H1 (cell line): ENCODE results near the gene ANXA5. TPM values are rescaled to one million over a fixed set of nuclear protein-coding genes. Genes with fewer than 3 reads are reported as not detected.

Experiments
- CTCF ChIA-PET: fragments of 300-600 bp; sonication (Branson Sonifier 250); formaldehyde crosslinking; loops from one replicate; lab custom pipeline; 2021; ENCODE audit not compliant: partially characterized antibody; lab: Charles Lee
- POLR2A ChIA-PET: fragments of 300-600 bp; sonication (Branson Sonifier 250); formaldehyde crosslinking; loops from one replicate; lab custom pipeline; 2021; ENCODE audit warnings: inconsistent platforms; ENCODE audit not compliant: partially characterized antibody; lab: Charles Lee
- DNase-seq, 2 experiments: peaks; one replicate each; pipeline versions ENCODE4 v3.0.0 to v3.0.0-alpha.2; 2010 to 2022; ENCODE audit warnings: low spot score in 2 of 2, low read depth in 1 of 2, mixed read lengths in 1 of 2
- FAIRE-seq: peaks from 2 replicates; lab custom pipeline; 2011; peaks lifted over from hg19 to GRCh38; lab: Jason Lieb, UNC
- H2AFZ ChIP-seq: 2 replicates; pipeline ENCODE4 v1.8.1; 2012; ENCODE audit warnings: low read length, inconsistent platforms
- H2AK5ac ChIP-seq: 2 replicates; pipeline ENCODE4 v1.6.1; 2013; ENCODE audit warnings: low read depth, low read length
- H2BK120ac ChIP-seq: replicated peaks from 2 replicates; pipeline ENCODE3; 2013; ENCODE audit warnings: low read depth, low read length, inconsistent platforms
- H2BK12ac ChIP-seq: 2 replicates; pipeline ENCODE4 v1.6.1; 2013; ENCODE audit warnings: low read depth, low read length
- H2BK15ac ChIP-seq: 2 replicates; pipeline ENCODE4 v1.6.1; 2013; ENCODE audit warnings: low read length
- H2BK20ac ChIP-seq: 2 replicates; pipeline ENCODE4 v1.6.1; 2013; ENCODE audit warnings: low read length
- H2BK5ac ChIP-seq: 2 replicates; pipeline ENCODE4 v1.6.1; 2013; ENCODE audit warnings: low read depth, low read length
- H3K14ac ChIP-seq: 2 replicates; pipeline ENCODE4 v1.6.1; 2013; ENCODE audit warnings: inconsistent platforms; ENCODE audit not compliant: insufficient read length
- H3K18ac ChIP-seq: 2 replicates; pipeline ENCODE4 v1.6.1; 2013; ENCODE audit warnings: low read length; ENCODE audit errors: extremely low read depth
- H3K23ac ChIP-seq: 2 replicates; pipeline ENCODE4 v1.6.1; 2013; ENCODE audit warnings: inconsistent platforms; ENCODE audit not compliant: insufficient read length
- H3K23me2 ChIP-seq: 2 replicates; pipeline ENCODE4 v1.6.1; 2013; ENCODE audit warnings: low read depth, low read length
- H3K27ac ChIP-seq: 2 replicates; pipeline ENCODE4 v1.6.1; 2011; ENCODE audit warnings: low read depth, low read length, inconsistent platforms
- H3K27me3 ChIP-seq, 4 experiments: replicated peaks in 1 of 4; 1 replicate in 1 of 4; 2 replicates in 3 of 4; pipeline versions ENCODE4 v1.6.1 to v1.8.1; 2011 to 2013; ENCODE audit warnings: low read length in 3 of 4, mild to moderate bottlenecking in 3 of 4, inconsistent platforms in 2 of 4, mixed read lengths in 2 of 4, moderate library complexity in 1 of 4; ENCODE audit not compliant: control insufficient read depth in 3 of 4, insufficient read depth in 3 of 4; ENCODE audit errors: extremely low read depth in 1 of 4
- H3K36me3 ChIP-seq, 4 experiments: 2 replicates each; pipeline versions ENCODE4 v1.6.1 to v1.8.1; 2011 to 2013; ENCODE audit warnings: mild to moderate bottlenecking in 4 of 4, low read length in 3 of 4, moderate library complexity in 2 of 4, control low read depth in 1 of 4, inconsistent platforms in 1 of 4; ENCODE audit not compliant: insufficient read depth in 4 of 4, control insufficient read depth in 2 of 4
- H3K4ac ChIP-seq: replicated peaks from 2 replicates; pipeline ENCODE3; 2013; ENCODE audit warnings: low read length, low read depth, mixed read lengths, inconsistent platforms; ENCODE audit not compliant: insufficient read length
- H3K4me1 ChIP-seq, 4 experiments: replicated peaks in 1 of 4; 1 replicate in 1 of 4; 2 replicates in 3 of 4; pipeline versions ENCODE4 v1.6.1 to v1.8.1; 2011 to 2013; ENCODE audit warnings: low read length in 3 of 4, inconsistent platforms in 2 of 4, mixed read lengths in 1 of 4; ENCODE audit not compliant: insufficient read depth in 4 of 4, control insufficient read depth in 3 of 4
- H3K4me2 ChIP-seq, 2 experiments: 2 replicates each; pipeline versions ENCODE4 v1.6.1 to v1.8.1; 2011 to 2013; ENCODE audit warnings: low read depth in 2 of 2, low read length in 2 of 2, control low read depth in 1 of 2, inconsistent platforms in 1 of 2, mild to moderate bottlenecking in 1 of 2; ENCODE audit not compliant: insufficient read depth in 1 of 2
- H3K4me3 ChIP-seq, 4 experiments: fragments of 200-600, 300-600 bp in 1 of 4; sonication (generic), shearing (Covaris generic), sonication (Bioruptor Twin) in 1 of 4; 2 replicates each; pipeline versions ENCODE4 v1.5.1 to v1.8.1; 2011 to 2016; ENCODE audit warnings: low read length in 4 of 4, low read depth in 3 of 4, control low read depth in 2 of 4, inconsistent platforms in 2 of 4, mild to moderate bottlenecking in 2 of 4, mixed read lengths in 1 of 4, moderate library complexity in 1 of 4; ENCODE audit not compliant: insufficient read depth in 2 of 4; ENCODE audit errors: extremely low read depth in 1 of 4
- H3K56ac ChIP-seq: replicated peaks from 2 replicates; pipeline ENCODE3; 2013; ENCODE audit warnings: low read depth, mild to moderate bottlenecking, mixed read lengths, low read length, inconsistent platforms; ENCODE audit not compliant: insufficient read length
- H3K79me1 ChIP-seq: 2 replicates; pipeline ENCODE4 v1.6.1; 2013; ENCODE audit warnings: low read depth, low read length, control low read depth
- H3K79me2 ChIP-seq, 2 experiments: 2 replicates each; pipeline versions ENCODE4 v1.6.1 to v1.8.1; 2012 to 2013; ENCODE audit warnings: low read length in 2 of 2, mild to moderate bottlenecking in 2 of 2, inconsistent platforms in 1 of 2; ENCODE audit not compliant: insufficient read depth in 2 of 2, control insufficient read depth in 1 of 2
- H3K9ac ChIP-seq, 4 experiments: replicated peaks in 1 of 4; 1 replicate in 1 of 4; 2 replicates in 3 of 4; pipeline versions ENCODE4 v1.6.1 to v1.8.1; 2011 to 2013; ENCODE audit warnings: low read depth in 3 of 4, low read length in 3 of 4, control low read depth in 2 of 4, mild to moderate bottlenecking in 2 of 4, moderate library complexity in 2 of 4, inconsistent platforms in 1 of 4; ENCODE audit errors: extremely low read depth in 1 of 4
- H3K9me3 ChIP-seq, 2 experiments: 2 replicates each; pipeline versions ENCODE4 v1.6.1 to v1.8.1; 2012 to 2013; ENCODE audit warnings: mild to moderate bottlenecking in 2 of 2, moderate library complexity in 2 of 2, control low read depth in 1 of 2, inconsistent platforms in 1 of 2, low read depth in 1 of 2, low read length in 1 of 2, mixed read lengths in 1 of 2; ENCODE audit not compliant: insufficient read depth in 2 of 2
- H4K20me1 ChIP-seq, 2 experiments: replicated peaks in 1 of 2; 2 replicates each; pipeline versions ENCODE3 to v1.8.1; 2011 to 2013; ENCODE audit warnings: inconsistent platforms in 2 of 2, low read length in 2 of 2, mild to moderate bottlenecking in 1 of 2; ENCODE audit not compliant: insufficient read depth in 2 of 2, control insufficient read depth in 1 of 2
- H4K5ac ChIP-seq: 2 replicates; pipeline ENCODE4 v1.6.1; 2013; ENCODE audit warnings: low read length, low read depth, mixed read lengths, inconsistent platforms; ENCODE audit not compliant: insufficient read length
- H4K8ac ChIP-seq: 2 replicates; pipeline ENCODE4 v1.8.0; 2013; ENCODE audit warnings: mild to moderate bottlenecking, moderate library complexity, low read length, inconsistent platforms; ENCODE audit not compliant: insufficient read depth; ENCODE audit errors: extremely low read depth
- H4K91ac ChIP-seq: replicated peaks from 2 replicates; pipeline ENCODE3; 2013; ENCODE audit warnings: low read length, mixed read lengths, inconsistent platforms; ENCODE audit not compliant: insufficient read length
- EGR1 ChIP-seq: IDR thresholded peaks from 2 replicates; pipeline ENCODE4 v1.6.1; 2011; ENCODE audit warnings: low read depth, low read length, borderline replicate concordance
- HDAC2 ChIP-seq, 2 experiments: fragments of 300-600 bp in 1 of 2; sonication (generic) in 1 of 2; IDR thresholded peaks; 2 replicates each; pipeline ENCODE4 v1.6.1; 2011 to 2012; ENCODE audit warnings: low read depth in 2 of 2, low read length in 2 of 2, mild to moderate bottlenecking in 2 of 2, moderate library complexity in 2 of 2, borderline replicate concordance in 1 of 2, inconsistent platforms in 1 of 2
- RBBP5 ChIP-seq: IDR thresholded peaks from 2 replicates; pipeline ENCODE4 v1.7.1; 2012; ENCODE audit warnings: low read depth, mild to moderate bottlenecking, inconsistent platforms, low read length, moderate library complexity, borderline replicate concordance
- TAF1 ChIP-seq: IDR thresholded peaks from 2 replicates; pipeline ENCODE4 v1.6.1; 2011; ENCODE audit warnings: mild to moderate bottlenecking, low read depth, low read length
- TEAD4 ChIP-seq: IDR thresholded peaks from 2 replicates; pipeline ENCODE4 v1.6.1; 2012; ENCODE audit warnings: low read depth, low read length, inconsistent platforms, mixed read lengths
- WGBS, 2 experiments: shearing (Covaris generic) in 1 of 2; methylation state at CpG; one replicate each; pipeline versions ENCODE4 v1.1.6 to v1.1.7; 2013 to 2015; ENCODE audit warnings: low lambda C conversion rate in 2 of 2, mixed read lengths in 2 of 2, inconsistent platforms in 1 of 2, low coverage in 1 of 2, missing lambda C conversion rate in 1 of 2; ENCODE audit not compliant: insufficient replicate concordance in 2 of 2, insufficient coverage in 1 of 2, insufficient read length in 1 of 2; ENCODE audit errors: extremely low coverage in 1 of 2, missing lambda C conversion rate in 1 of 2; 5-methylcytosine and 5-hydroxymethylcytosine counted together
- polyA plus RNA-seq, 7 experiments: library from polyadenylated mRNA; depleted of rRNA in 3 of 7; stranded (reverse) in 5 of 7; unstranded in 2 of 7; fragments of >200 nt in 5 of 7; fragments of 200-250 nt in 2 of 7; gene quantifications; 1 replicate in 5 of 7; 2 replicates in 1 of 7; 4 replicates in 1 of 7; pipeline versions ENCODE4 v1.2.1 to v1.2.3, GENCODE V29; 2011 to 2013; ENCODE audit warnings: missing spikeins in 2 of 7, mixed read lengths in 2 of 7
- total RNA-seq: library from RNA; stranded (reverse); fragmentation: NEBNext Ultra II Directional; extraction: Animal tissue kit (Norgen Biotek cat#: 25700); gene quantifications from 2 replicates; pipeline ENCODE4 v1.2.1, GENCODE V29; 2021

The ANXA5 gene
- total and polyA plus RNA-seq, 2 of the 8 experiments (the other 6 are each of a cell fraction or from before 2014, with no cell fraction given), result 213 to 221 TPM

- no peak overlapping the region for H4K8ac ChIP-seq
- H2AK5ac ChIP-seq, result no peak overlapping the region
- no peaks in the 10 kb centered on the region for H3K9me3 ChIP-seq
- H3K14ac ChIP-seq, result no peak overlapping the region
- peaks cover 0 to 16% (median 0%) of the 10 kb centered on the region in 4 experiments; a peak in 1 of 8 replicates for H3K36me3 ChIP-seq
- H2BK20ac ChIP-seq, result no peak overlapping the region
- no peak for DNase-seq
- no peak overlapping the region for H2BK120ac ChIP-seq
- H3K18ac ChIP-seq, result no peak overlapping the region
- no peak overlapping the region for H4K5ac ChIP-seq
- FAIRE-seq, result no peak
- no peak overlapping the region for H3K56ac ChIP-seq
- H3K23ac ChIP-seq, result no peak overlapping the region
- no peak overlapping the region for H2AFZ ChIP-seq
- no peak overlapping the region for H3K4me2 ChIP-seq
- no peak overlapping the region for H3K4me3 ChIP-seq
- POLR2A ChIA-PET, result interaction anchor here (0.6 to 0.8 kb wide), 2 partner anchors 44 to 84 kb away, joined by 3 read pairs; no protein-coding TSS in a partner anchor
- peaks cover 6% of the 10 kb centered on the region; the same call in 1 of the 2 replicates for H3K23me2 ChIP-seq
- TF ChIP-seq RBBP5 (no peak), HDAC2 (IDR thresholded peaks at IDR 0.05; ENCODE audit: borderline replicate concordance in 1 of 2, low read depth in 2 of 2, low read length in 2 of 2) (no peak), EGR1 (no peak), TAF1 (no peak), TEAD4 (no peak)
- H3K27ac ChIP-seq, result no peak overlapping the region
- H3K79me2 ChIP-seq, result peaks cover under 1 to 66% of the 10 kb centered on the region in 2 experiments; a peak in 2 of 4 replicates
- peaks cover 7% of the 10 kb centered on the region for H3K79me1 ChIP-seq
- no peak overlapping the region for H4K91ac ChIP-seq
- H3K27me3 ChIP-seq, result no peaks in the 10 kb centered on the region; a peak in 1 of 7 replicates
- H3K4me1 ChIP-seq, result peaks cover 5 to 12% (median 8%) of the 10 kb centered on the region in 4 experiments; a peak in 6 of 7 replicates
- no peak overlapping the region for H2BK5ac ChIP-seq
- H2BK15ac ChIP-seq, result no peak overlapping the region
- 98% methylated on average over 2 of the region's 2 CpGs; no CpG with 5 or more reads in 1 of the 2 experiments for WGBS, 2 experiments
- H2BK12ac ChIP-seq, result no peak overlapping the region
- H4K20me1 ChIP-seq, result peaks cover 0 to 7% of the 10 kb centered on the region in 2 experiments
- H3K9ac ChIP-seq, result no peak overlapping the region
- H3K4ac ChIP-seq, result no peak overlapping the region
- CTCF ChIA-PET, result interaction anchor here (0.8 to 1.4 kb wide), 2 partner anchors 17 to 35 kb away, joined by 4 read pairs; no protein-coding TSS in a partner anchor
Observed at GRCh38 chr4:121693450-121693849, 3.3 kb downstream of the ANXA5 start.
